PFSK-1 (cell line): ENCODE results near the gene FYN.

ENCODE experiments used
- FOXP2 ChIP-seq: optimal IDR thresholded peaks from 2 replicates; pipeline ENCODE3; 2011; ENCODE audit warnings: borderline replicate concordance, control low read depth, inconsistent platforms; ENCODE audit not compliant: insufficient read depth; ENCODE audit errors: extremely low read length, extremely low read depth
- POLR2AphosphoS5 ChIP-seq: IDR thresholded peaks from 2 replicates; pipeline ENCODE4 v1.6.1; 2012; ENCODE audit warnings: low read depth, mild to moderate bottlenecking, control low read depth, low read length, moderate library complexity
- SIN3A ChIP-seq: IDR thresholded peaks from 2 replicates; pipeline ENCODE4 v1.6.1; 2012; ENCODE audit warnings: mild to moderate bottlenecking, low read length, moderate library complexity, borderline replicate concordance; ENCODE audit not compliant: insufficient read depth
- TAF1 ChIP-seq: IDR thresholded peaks from 2 replicates; pipeline ENCODE4 v1.6.1; 2012; ENCODE audit warnings: low read length, control low read depth, borderline replicate concordance; ENCODE audit not compliant: insufficient read depth
- TF ChIP-seq, protein P1 (sequence below), 2 experiments: IDR thresholded peaks; 2 replicates each; pipeline versions ENCODE4 v1.6.1 to v1.8.0; 2011 to 2012; ENCODE audit warnings: low read depth in 2 of 2, low read length in 2 of 2, control low read depth in 1 of 2, inconsistent platforms in 1 of 2, mild to moderate bottlenecking in 1 of 2, moderate library complexity in 1 of 2; ENCODE audit not compliant: insufficient read depth in 1 of 2

DNA sequence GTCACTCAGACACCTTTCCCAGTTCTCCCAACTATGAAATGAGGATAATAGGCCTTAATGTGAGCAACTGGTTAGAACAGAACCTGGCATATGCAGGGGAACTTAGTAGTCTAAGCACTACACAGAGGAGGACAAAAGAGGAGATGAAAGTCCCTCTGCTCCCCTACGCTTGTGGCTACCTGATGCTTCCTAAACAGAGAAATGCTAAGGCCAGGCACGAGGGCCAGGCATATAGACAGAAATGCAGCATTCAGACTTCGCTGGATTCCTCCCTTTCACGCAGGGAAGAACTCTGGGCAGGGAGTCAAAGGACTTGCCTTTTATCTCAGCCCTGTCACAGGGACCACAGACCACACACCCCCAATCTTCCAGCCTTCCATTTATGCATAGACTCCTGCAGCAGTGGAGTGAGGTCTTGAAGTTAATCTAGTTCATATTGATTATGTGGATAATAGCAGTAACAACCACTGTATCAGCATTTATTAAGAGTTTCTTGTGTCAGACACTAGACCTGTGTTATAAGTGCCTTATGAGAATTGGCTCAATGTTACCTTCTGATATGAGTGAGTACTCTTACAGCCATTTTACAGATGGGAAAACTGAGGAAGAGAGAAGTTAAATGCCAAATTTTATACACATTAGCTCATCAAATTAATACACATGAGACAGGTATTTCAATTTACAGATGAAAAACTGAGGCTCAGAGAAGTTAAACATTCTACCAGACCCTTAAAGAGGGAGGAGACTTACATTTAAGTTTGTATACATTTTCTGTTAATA is 240.6 kb downstream of the FYN start:
- TF ChIP-seq POLR2AphosphoS5 (no peak), SIN3A (no peak), TAF1 (no peak), FOXP2 (no peak)
- TF ChIP-seq, protein P1, sequence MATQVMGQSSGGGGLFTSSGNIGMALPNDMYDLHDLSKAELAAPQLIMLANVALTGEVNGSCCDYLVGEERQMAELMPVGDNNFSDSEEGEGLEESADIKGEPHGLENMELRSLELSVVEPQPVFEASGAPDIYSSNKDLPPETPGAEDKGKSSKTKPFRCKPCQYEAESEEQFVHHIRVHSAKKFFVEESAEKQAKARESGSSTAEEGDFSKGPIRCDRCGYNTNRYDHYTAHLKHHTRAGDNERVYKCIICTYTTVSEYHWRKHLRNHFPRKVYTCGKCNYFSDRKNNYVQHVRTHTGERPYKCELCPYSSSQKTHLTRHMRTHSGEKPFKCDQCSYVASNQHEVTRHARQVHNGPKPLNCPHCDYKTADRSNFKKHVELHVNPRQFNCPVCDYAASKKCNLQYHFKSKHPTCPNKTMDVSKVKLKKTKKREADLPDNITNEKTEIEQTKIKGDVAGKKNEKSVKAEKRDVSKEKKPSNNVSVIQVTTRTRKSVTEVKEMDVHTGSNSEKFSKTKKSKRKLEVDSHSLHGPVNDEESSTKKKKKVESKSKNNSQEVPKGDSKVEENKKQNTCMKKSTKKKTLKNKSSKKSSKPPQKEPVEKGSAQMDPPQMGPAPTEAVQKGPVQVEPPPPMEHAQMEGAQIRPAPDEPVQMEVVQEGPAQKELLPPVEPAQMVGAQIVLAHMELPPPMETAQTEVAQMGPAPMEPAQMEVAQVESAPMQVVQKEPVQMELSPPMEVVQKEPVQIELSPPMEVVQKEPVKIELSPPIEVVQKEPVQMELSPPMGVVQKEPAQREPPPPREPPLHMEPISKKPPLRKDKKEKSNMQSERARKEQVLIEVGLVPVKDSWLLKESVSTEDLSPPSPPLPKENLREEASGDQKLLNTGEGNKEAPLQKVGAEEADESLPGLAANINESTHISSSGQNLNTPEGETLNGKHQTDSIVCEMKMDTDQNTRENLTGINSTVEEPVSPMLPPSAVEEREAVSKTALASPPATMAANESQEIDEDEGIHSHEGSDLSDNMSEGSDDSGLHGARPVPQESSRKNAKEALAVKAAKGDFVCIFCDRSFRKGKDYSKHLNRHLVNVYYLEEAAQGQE (IDR thresholded peaks at IDR 0.05; ENCODE audit: insufficient read depth in 1 of 2, low read depth in 2 of 2, low read length in 2 of 2): no peak
